ENCODE measurements around the gene ZBTB46. TPM values are rescaled to one million over a fixed set of nuclear protein-coding genes. Genes with fewer than 3 reads are reported as not detected.
"Not testable (repeated sequence)": the region's sequence is repeated elsewhere in the genome, so short reads cannot be mapped to it uniquely, and the experiment has no call there.

The ZBTB46 gene
- total RNA-seq, 1 donor from 2014 or later = 1.1 TPM

GRCh38 chr20:63735859-63736718 lies 95.0 kb downstream of the ZBTB46 start, which contains the start of gene LIME1:
TSS of gene LIME1 (plus strand) at chr20:63736664. CDS start at chr20:63737550, 886 bp downstream.
- Mint-ChIP-seq H3K27me3 (ENCODE audit: insufficient read depth) (no peaks in the 10 kb centered on the region), H3K4me1 (ENCODE audit: low read depth) (peaks cover 21% of the 10 kb centered on the region), H3K9me3 (no peaks in the 10 kb centered on the region), H3K36me3 (ENCODE audit: low read depth) (peaks cover 18% of the 10 kb centered on the region), H3K4me3 (peak within 1 kb of the TSS; percentile 79), H3K27ac (peak within 1 kb of the TSS; percentile 2)
- intact Hi-C loops (cut with micrococcal nuclease) = loop anchor here (5.0 to 10.0 kb wide), 3 partner anchors 199 to 306 kb away; partner anchors contain the start of genes PTK6 and SAMD10
- DNase-seq (ENCODE audit: low spot score) = peak; percentile 53

- no peak overlapping the region for H3K27ac Mint-ChIP-seq
- intact Hi-C loops (cut with micrococcal nuclease) = loop anchor here (5.0 to 10.0 kb wide), 4 partner anchors 98 to 307 kb away; partner anchors contain the start of genes PTK6 and SAMD10
- no peak for DNase-seq (ENCODE audit: low spot score)
- no peaks in the 10 kb centered on the region for H3K27me3 Mint-ChIP-seq (ENCODE audit: insufficient read depth)
- no peaks in the 10 kb centered on the region for H3K9me3 Mint-ChIP-seq
- peaks cover 21% of the 10 kb centered on the region for H3K4me1 Mint-ChIP-seq (ENCODE audit: low read depth)
- H3K4me3 Mint-ChIP-seq = peak overlapping the region; percentile 79
- H3K36me3 Mint-ChIP-seq (ENCODE audit: low read depth) = peaks cover 18% of the 10 kb centered on the region
Measured at GRCh38 chr20:63734946-63735858, 95.9 kb downstream of the ZBTB46 start.

GRCh38 chr20:63734111-63734945 lies 96.7 kb downstream of the ZBTB46 start:
- intact Hi-C loops (cut with micrococcal nuclease) = loop anchor here (5.0 to 10.0 kb wide), 2 partner anchors 97 to 240 kb away; partner anchors contain the start of gene SAMD10
- Mint-ChIP-seq H3K4me1 (ENCODE audit: low read depth) (peaks cover 25% of the 10 kb centered on the region), H3K27me3 (ENCODE audit: insufficient read depth) (no peaks in the 10 kb centered on the region), H3K4me3 (no peak overlapping the region), H3K27ac (no peak overlapping the region), H3K9me3 (no peaks in the 10 kb centered on the region), H3K36me3 (ENCODE audit: low read depth) (peaks cover 20% of the 10 kb centered on the region)
- DNase-seq (ENCODE audit: low spot score) = no peak

DNA sequence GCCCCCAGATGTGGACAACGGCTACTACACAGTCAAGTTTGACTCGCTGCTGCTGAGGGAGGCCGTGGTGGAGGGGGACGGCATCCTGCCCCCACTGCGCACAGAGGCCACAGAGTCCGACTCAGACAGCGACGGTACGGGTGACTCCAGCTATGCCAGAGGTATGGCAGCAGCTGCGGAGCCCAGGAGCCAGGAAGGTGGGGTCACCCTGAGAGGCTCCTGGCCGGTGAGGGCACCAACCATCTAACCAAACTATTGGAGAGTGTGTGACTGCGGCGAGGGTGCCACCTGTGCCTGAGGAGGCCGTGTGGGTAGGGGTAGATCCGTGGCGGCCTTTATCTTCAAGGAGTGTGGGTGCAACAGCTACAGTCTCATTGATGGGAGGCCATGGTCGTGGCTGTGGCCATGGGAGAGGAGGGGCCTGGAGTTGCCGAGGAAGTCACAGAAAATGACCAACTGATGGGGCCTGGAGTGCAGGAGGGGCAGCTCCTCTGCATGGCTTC lies 97.4 kb downstream of the ZBTB46 start:
- H3K9me3 Mint-ChIP-seq = no peaks in the 10 kb centered on the region
- no peak for DNase-seq (ENCODE audit: low spot score)
- H3K27ac Mint-ChIP-seq = no peak overlapping the region
- peaks cover 22% of the 10 kb centered on the region for H3K36me3 Mint-ChIP-seq (ENCODE audit: low read depth)
- intact Hi-C loops (cut with micrococcal nuclease) = loop anchor here (5.0 to 10.0 kb wide), 2 partner anchors 96 to 241 kb away; partner anchors contain the start of gene SAMD10
- H3K4me1 Mint-ChIP-seq (ENCODE audit: low read depth) = peaks cover 30% of the 10 kb centered on the region
- H3K4me3 Mint-ChIP-seq = no peak overlapping the region
- H3K27me3 Mint-ChIP-seq (ENCODE audit: insufficient read depth) = no peaks in the 10 kb centered on the region

GRCh38 chr20:63733117-63733516 lies 97.9 kb downstream of the ZBTB46 start:
- H3K36me3 Mint-ChIP-seq (ENCODE audit: low read depth) = peaks cover 27% of the 10 kb centered on the region
- peaks cover 35% of the 10 kb centered on the region for H3K4me1 Mint-ChIP-seq (ENCODE audit: low read depth)
- H3K4me3 Mint-ChIP-seq = no peak overlapping the region
- H3K9me3 Mint-ChIP-seq = no peaks in the 10 kb centered on the region
- H3K27me3 Mint-ChIP-seq (ENCODE audit: insufficient read depth) = no peaks in the 10 kb centered on the region
- no peak for DNase-seq (ENCODE audit: low spot score)
- H3K27ac Mint-ChIP-seq = no peak overlapping the region
- intact Hi-C loops (cut with micrococcal nuclease) = loop anchor here (5.0 to 10.0 kb wide), 2 partner anchors 96 to 242 kb away; partner anchors contain the start of gene SAMD10

DNA sequence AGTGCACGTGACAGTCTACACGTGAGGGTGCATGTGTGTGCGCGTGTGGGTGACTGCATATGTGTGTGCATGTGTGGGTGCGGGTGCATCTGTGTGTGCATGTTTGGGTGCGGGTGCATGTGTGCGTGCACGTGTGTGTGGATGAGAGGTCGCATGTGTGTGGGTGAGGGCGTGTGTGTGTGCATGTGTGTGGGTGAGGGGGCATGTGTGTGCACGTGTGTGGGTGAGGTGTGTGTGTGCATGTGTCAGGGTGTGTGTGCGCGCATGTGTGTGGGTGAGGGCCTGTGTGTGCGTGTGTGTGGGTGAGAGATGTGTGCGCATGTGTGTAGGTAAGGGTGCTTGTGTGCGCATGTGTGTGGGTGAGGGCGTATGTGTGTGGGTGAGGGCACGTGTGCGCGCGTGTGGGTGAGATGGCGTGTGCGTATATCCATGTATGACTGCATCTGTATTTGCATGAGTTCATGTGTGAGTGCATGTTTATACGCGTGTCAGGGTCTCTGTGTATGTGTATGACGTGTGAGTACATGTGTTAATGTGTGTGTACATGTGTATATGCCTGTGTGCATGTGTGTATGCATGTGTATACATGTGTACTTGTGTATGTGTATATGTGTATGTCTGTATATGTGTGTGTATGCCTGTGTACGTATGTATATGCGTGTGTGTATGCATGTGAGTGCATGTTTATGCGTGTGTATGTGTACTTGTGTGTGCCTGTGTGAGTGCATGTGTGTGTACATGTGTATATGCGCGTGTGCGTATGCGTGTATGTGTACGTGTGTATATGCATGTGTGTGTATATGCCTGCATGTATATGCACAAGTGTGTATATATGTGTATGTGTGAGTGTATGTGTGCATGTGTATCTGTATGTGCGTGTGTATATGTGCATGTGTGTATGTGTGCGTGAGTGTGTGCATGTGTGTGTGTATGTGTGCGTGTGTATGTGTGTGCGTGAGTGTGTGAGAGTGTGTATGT lies 98.7 kb downstream of the ZBTB46 start:
- intact Hi-C loops (cut with micrococcal nuclease) = loop anchor here (5.0 to 10.0 kb wide), 2 partner anchors 95 to 242 kb away; partner anchors contain the start of gene SAMD10
- Mint-ChIP-seq H3K4me3 (no peak overlapping the region), H3K27me3 (ENCODE audit: insufficient read depth) (no peaks in the 10 kb centered on the region), H3K4me1 (ENCODE audit: low read depth) (peaks cover 41% of the 10 kb centered on the region), H3K9me3 (no peaks in the 10 kb centered on the region), H3K27ac (no peak overlapping the region), H3K36me3 (ENCODE audit: low read depth) (peaks cover 29% of the 10 kb centered on the region)
- no peak for DNase-seq (ENCODE audit: low spot score)

GRCh38 chr20:63731410-63731809 lies 99.7 kb downstream of the ZBTB46 start:
- H3K4me3 Mint-ChIP-seq = no peak overlapping the region
- H3K36me3 Mint-ChIP-seq (ENCODE audit: low read depth) = peaks cover 31% of the 10 kb centered on the region
- no peak overlapping the region for H3K27ac Mint-ChIP-seq
- intact Hi-C loops (cut with micrococcal nuclease) = loop anchor here (1.0 to 10.0 kb wide), 5 partner anchors 8 to 243 kb away; partner anchors contain the start of genes ARFRP1, SAMD10, SLC2A4RG and TPD52L2
- no peak for DNase-seq (ENCODE audit: low spot score)
- peaks cover 44% of the 10 kb centered on the region for H3K4me1 Mint-ChIP-seq (ENCODE audit: low read depth)
- H3K27me3 Mint-ChIP-seq (ENCODE audit: insufficient read depth) = no peaks in the 10 kb centered on the region
- H3K9me3 Mint-ChIP-seq = peaks cover 3% of the 10 kb centered on the region

- H3K36me3 Mint-ChIP-seq (ENCODE audit: low read depth) = peaks cover 31% of the 10 kb centered on the region
Measured at GRCh38 chr20:63730189-63730733, 100.8 kb downstream of the ZBTB46 start.

DNA sequence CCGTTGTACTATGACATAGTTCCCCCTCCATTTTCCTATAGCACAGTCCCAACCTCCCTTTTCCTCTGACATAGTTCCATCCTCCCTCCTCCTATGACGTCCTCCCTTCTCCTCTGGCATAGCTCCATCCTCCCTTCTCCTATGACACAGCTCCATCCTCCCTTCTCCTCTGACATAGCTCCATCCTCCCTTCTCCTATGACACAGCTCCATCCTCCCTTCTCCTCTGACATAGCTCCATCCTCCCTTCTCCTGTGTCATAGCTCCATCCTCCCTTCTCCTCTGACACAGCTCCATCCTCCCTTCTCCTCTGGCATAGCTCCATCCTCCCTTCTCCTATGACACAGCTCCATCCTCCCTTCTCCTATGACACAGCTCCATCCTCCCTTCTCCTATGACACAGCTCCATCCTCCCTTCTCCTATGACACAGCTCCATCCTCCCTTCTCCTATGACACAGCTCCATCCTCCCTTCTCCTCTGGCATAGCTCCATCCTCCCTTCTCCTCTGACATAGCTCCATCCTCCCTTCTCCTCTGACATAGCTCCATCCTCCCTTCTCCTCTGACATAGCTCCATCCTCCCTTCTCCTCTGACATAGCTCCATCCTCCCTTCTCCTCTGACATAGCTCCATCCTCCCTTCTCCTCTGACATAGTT lies 108.0 kb downstream of the ZBTB46 start:
- H3K4me1 Mint-ChIP-seq (ENCODE audit: low read depth) = peaks cover 28% of the 10 kb centered on the region
- H3K9me3 Mint-ChIP-seq = peaks cover 16% of the 10 kb centered on the region
- intact Hi-C loops (cut with micrococcal nuclease); H3K27me3 Mint-ChIP-seq (ENCODE audit: insufficient read depth); DNase-seq (ENCODE audit: low spot score); H3K4me3 Mint-ChIP-seq; H3K27ac Mint-ChIP-seq: not testable (repeated sequence)
- H3K36me3 Mint-ChIP-seq (ENCODE audit: low read depth) = peaks cover 46% of the 10 kb centered on the region

More at GRCh38 chr20:63730189-63730733, 100.8 kb downstream of the ZBTB46 start:
- peaks cover 37% of the 10 kb centered on the region for H3K4me1 Mint-ChIP-seq (ENCODE audit: low read depth)
- intact Hi-C loops (cut with micrococcal nuclease) = loop anchor here (2.0 to 10.0 kb wide), 4 partner anchors 23 to 245 kb away; partner anchors contain the start of genes ARFRP1, SAMD10 and TPD52L2
- not testable (repeated sequence) for H3K9me3 Mint-ChIP-seq; H3K27me3 Mint-ChIP-seq (ENCODE audit: insufficient read depth); DNase-seq (ENCODE audit: low spot score)
- peak overlapping the region; percentile 28 for H3K4me3 Mint-ChIP-seq
- H3K27ac Mint-ChIP-seq = peak overlapping the region; percentile 45

GRCh38 chr20:63718996-63719395 lies 112.1 kb downstream of the ZBTB46 start:
- intact Hi-C loops (cut with micrococcal nuclease) = no loop called here
- Mint-ChIP-seq H3K36me3 (ENCODE audit: low read depth) (peaks cover 57% of the 10 kb centered on the region), H3K4me3 (no peak overlapping the region), H3K9me3 (peaks cover 11% of the 10 kb centered on the region), H3K27ac (no peak overlapping the region), H3K27me3 (ENCODE audit: insufficient read depth) (no peaks in the 10 kb centered on the region), H3K4me1 (ENCODE audit: low read depth) (peaks cover 15% of the 10 kb centered on the region)
- DNase-seq (ENCODE audit: low spot score) = no peak

All from activated T-helper 1 cell treated with anti-CD3 and anti-CD28 coated beads, Interleukin-12 subunit alpha, Interleukin-12 subunit beta, Interleukin-2, Interleukin-4 antibody, amounts not matched to agents 30 ng/mL and 10 ng/mL and 1 ng/mL, durations not matched to agents 14 hours and 24 hours and 36 hours (primary cell).